ENCODE results near the gene NKAIN2.

NKAIN2 gene

DNA sequence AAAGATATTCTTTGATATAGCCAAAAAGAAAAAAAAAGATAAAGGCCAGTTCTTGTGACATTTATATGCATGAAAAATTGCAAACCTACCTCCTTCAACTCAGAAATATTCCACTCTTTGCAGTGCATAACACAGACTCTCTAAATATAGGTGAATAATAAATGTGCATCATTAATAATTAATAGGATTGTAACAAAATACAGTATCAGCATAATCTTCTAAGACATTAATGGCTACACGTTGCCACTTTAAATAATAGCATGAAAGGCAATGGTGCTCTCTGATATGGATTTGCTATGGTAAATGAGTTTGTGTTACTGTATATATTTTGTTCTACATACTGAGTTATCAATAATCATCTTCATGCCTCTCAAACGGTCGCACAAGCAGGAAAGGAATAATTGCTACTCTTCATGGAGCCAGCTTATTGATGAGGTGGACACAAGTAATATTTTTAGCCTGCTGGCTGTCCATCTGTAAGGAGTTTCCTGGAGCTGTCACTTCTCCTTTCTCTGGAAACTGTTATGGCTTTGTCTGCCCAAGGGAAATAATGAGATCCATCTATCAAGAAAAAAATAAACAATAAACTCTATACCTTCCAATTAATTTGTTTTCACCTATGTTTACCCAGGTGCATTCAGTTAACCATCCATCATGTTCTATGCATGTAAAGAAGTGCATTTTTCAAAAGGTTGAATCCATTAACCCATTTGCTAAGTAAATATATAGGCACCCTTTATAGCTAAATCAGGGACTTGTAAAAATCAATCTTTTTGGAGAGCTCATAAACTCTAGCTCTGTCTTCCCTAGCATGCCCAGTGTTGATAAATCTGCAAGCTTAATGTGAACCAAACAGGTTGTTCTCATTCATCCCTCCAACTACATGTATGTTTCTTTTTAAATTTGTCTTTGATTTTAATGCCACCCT is 253.0 kb downstream of the NKAIN2 start:
- TF ChIP-seq, protein P1, sequence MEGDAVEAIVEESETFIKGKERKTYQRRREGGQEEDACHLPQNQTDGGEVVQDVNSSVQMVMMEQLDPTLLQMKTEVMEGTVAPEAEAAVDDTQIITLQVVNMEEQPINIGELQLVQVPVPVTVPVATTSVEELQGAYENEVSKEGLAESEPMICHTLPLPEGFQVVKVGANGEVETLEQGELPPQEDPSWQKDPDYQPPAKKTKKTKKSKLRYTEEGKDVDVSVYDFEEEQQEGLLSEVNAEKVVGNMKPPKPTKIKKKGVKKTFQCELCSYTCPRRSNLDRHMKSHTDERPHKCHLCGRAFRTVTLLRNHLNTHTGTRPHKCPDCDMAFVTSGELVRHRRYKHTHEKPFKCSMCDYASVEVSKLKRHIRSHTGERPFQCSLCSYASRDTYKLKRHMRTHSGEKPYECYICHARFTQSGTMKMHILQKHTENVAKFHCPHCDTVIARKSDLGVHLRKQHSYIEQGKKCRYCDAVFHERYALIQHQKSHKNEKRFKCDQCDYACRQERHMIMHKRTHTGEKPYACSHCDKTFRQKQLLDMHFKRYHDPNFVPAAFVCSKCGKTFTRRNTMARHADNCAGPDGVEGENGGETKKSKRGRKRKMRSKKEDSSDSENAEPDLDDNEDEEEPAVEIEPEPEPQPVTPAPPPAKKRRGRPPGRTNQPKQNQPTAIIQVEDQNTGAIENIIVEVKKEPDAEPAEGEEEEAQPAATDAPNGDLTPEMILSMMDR (IDR thresholded peaks at IDR 0.05; ENCODE audit: low read depth, low read length, missing control alignments), result no peak

GRCh38 chr6:124057461-124057860 is 253.8 kb downstream of the NKAIN2 start:
- DNase-seq, result no peak
- Histone ChIP-seq H3K4me3 (ENCODE audit: low read depth, low read length) (no peak overlapping the region), H3K36me3 (replicated peaks) (no peaks in the 10 kb centered on the region), H3K27me3 (replicated peaks) (no peaks in the 10 kb centered on the region), H3K27ac (no peak overlapping the region)
- in situ Hi-C loops (cut with HindIII; ENCODE audit: low pct_ligation_motif_present, low sequenced_read_pairs), result no loop called here
- TF ChIP-seq, protein P1 (IDR thresholded peaks at IDR 0.05; ENCODE audit: low read depth, low read length, missing control alignments), result no peak

More for the DNA sequence above, 253.0 kb downstream of the NKAIN2 start:
- Histone ChIP-seq H3K27ac (no peak overlapping the region), H3K4me3 (ENCODE audit: low read depth, low read length) (no peak overlapping the region), H3K36me3 (replicated peaks) (no peaks in the 10 kb centered on the region), H3K27me3 (replicated peaks) (no peaks in the 10 kb centered on the region)
- in situ Hi-C loops (cut with HindIII; ENCODE audit: low pct_ligation_motif_present, low sequenced_read_pairs), result no loop called here
- no peak for DNase-seq

GRCh38 chr6:124064317-124065113 is 260.9 kb downstream of the NKAIN2 start:
- TF ChIP-seq, protein P1 (IDR thresholded peaks at IDR 0.05; ENCODE audit: low read depth, low read length, missing control alignments), result no peak
- no peaks in the 10 kb centered on the region for H3K36me3 ChIP-seq (replicated peaks)
- in situ Hi-C loops (cut with HindIII; ENCODE audit: low pct_ligation_motif_present, low sequenced_read_pairs), result no loop called here
- DNase-seq, result no peak
- no peak overlapping the region for H3K4me3 ChIP-seq (ENCODE audit: low read depth, low read length)
- no peaks in the 10 kb centered on the region for H3K27me3 ChIP-seq (replicated peaks)
- no peak overlapping the region for H3K27ac ChIP-seq

GRCh38 chr6:124066269-124066668 is 262.6 kb downstream of the NKAIN2 start:
- no peak for DNase-seq
- TF ChIP-seq, protein P1 (IDR thresholded peaks at IDR 0.05; ENCODE audit: low read depth, low read length, missing control alignments), result no peak
- Histone ChIP-seq H3K27ac (no peak overlapping the region), H3K4me3 (ENCODE audit: low read depth, low read length) (no peak overlapping the region), H3K36me3 (replicated peaks) (no peaks in the 10 kb centered on the region), H3K27me3 (replicated peaks) (no peaks in the 10 kb centered on the region)
- in situ Hi-C loops (cut with HindIII; ENCODE audit: low pct_ligation_motif_present, low sequenced_read_pairs), result no loop called here

- no peak overlapping the region for H3K27ac ChIP-seq
- in situ Hi-C loops (cut with HindIII; ENCODE audit: low pct_ligation_motif_present, low sequenced_read_pairs), result no loop called here
- TF ChIP-seq, protein P1 (IDR thresholded peaks at IDR 0.05; ENCODE audit: low read depth, low read length, missing control alignments), result no peak
- H3K27me3 ChIP-seq (replicated peaks), result no peaks in the 10 kb centered on the region
- DNase-seq, result no peak
- no peaks in the 10 kb centered on the region for H3K36me3 ChIP-seq (replicated peaks)
- H3K4me3 ChIP-seq (ENCODE audit: low read depth, low read length), result no peak overlapping the region
Observed at GRCh38 chr6:124066946-124067552, 263.4 kb downstream of the NKAIN2 start.

All from brain microvascular endothelial cell (primary cell).